ENCODE data around the gene OPTN.

GRCh38 chr10:13086056-13086455, 13.9 kb upstream of the OPTN start:
- TF ChIP-seq, protein P1, sequence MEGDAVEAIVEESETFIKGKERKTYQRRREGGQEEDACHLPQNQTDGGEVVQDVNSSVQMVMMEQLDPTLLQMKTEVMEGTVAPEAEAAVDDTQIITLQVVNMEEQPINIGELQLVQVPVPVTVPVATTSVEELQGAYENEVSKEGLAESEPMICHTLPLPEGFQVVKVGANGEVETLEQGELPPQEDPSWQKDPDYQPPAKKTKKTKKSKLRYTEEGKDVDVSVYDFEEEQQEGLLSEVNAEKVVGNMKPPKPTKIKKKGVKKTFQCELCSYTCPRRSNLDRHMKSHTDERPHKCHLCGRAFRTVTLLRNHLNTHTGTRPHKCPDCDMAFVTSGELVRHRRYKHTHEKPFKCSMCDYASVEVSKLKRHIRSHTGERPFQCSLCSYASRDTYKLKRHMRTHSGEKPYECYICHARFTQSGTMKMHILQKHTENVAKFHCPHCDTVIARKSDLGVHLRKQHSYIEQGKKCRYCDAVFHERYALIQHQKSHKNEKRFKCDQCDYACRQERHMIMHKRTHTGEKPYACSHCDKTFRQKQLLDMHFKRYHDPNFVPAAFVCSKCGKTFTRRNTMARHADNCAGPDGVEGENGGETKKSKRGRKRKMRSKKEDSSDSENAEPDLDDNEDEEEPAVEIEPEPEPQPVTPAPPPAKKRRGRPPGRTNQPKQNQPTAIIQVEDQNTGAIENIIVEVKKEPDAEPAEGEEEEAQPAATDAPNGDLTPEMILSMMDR (IDR thresholded peaks at IDR 0.05 in 4 of 5, conservative IDR thresholded peaks at IDR 0.05 in 1 of 5), result no peak
- TF ChIP-seq POLR2A (IDR thresholded peaks at IDR 0.05), result no peak

Data from gastrocnemius medialis (tissue), 4 donors.